ENCODE results near the gene USP2.

GRCh38 chr11:119414321-119414720 lies 32.8 kb upstream of the USP2 start:
- TF ChIP-seq, protein P1, sequence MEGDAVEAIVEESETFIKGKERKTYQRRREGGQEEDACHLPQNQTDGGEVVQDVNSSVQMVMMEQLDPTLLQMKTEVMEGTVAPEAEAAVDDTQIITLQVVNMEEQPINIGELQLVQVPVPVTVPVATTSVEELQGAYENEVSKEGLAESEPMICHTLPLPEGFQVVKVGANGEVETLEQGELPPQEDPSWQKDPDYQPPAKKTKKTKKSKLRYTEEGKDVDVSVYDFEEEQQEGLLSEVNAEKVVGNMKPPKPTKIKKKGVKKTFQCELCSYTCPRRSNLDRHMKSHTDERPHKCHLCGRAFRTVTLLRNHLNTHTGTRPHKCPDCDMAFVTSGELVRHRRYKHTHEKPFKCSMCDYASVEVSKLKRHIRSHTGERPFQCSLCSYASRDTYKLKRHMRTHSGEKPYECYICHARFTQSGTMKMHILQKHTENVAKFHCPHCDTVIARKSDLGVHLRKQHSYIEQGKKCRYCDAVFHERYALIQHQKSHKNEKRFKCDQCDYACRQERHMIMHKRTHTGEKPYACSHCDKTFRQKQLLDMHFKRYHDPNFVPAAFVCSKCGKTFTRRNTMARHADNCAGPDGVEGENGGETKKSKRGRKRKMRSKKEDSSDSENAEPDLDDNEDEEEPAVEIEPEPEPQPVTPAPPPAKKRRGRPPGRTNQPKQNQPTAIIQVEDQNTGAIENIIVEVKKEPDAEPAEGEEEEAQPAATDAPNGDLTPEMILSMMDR (IDR thresholded peaks at IDR 0.05; ENCODE audit: insufficient read depth, low read depth, low read length), result no peak
- no peak for TF ChIP-seq EZH2 (IDR thresholded peaks at IDR 0.05; ENCODE audit: insufficient read depth, low read length)
